Activated B cell treated with CpG ODN at 0.5 μM for 24 hours (primary cell): Measurements from ENCODE around the gene ADAMTS8. TPM values are rescaled to one million over a fixed set of nuclear protein-coding genes. Genes with fewer than 3 reads are reported as not detected.

ENCODE experiments used
- ATAC-seq: fragments of 200-7000 bp; cut with Tn5 transposase; one replicate; pipeline ENCODE4 v1.10.0; 2021; ENCODE audit warnings: low read depth, mild to moderate bottlenecking, moderate library complexity
- CTCF ChIA-PET: fragments of 350-600 bp; sonication (Branson Sonifier 250); formaldehyde crosslinking; loops from one replicate; lab custom pipeline; 2021; ENCODE audit warnings: antibody characterized with exemption; lab: Charles Lee
- POLR2A ChIA-PET: fragments of 350-600 bp; sonication (Branson Sonifier 250); formaldehyde crosslinking; loops from one replicate; lab custom pipeline; 2021; ENCODE audit warnings: antibody characterized with exemption; lab: Charles Lee
- DNase-seq: peaks from one replicate; pipeline ENCODE4 v3.0.0; 2022
- H3K27ac Mint-ChIP-seq: one replicate; pipeline ENCODE4 v1.8.0; 2020; ENCODE audit warnings: mixed read lengths
- H3K27me3 Mint-ChIP-seq: one replicate; pipeline ENCODE4 v1.8.0; 2021; ENCODE audit warnings: mixed read lengths
- H3K36me3 Mint-ChIP-seq: one replicate; pipeline ENCODE4 v1.8.0; 2021; ENCODE audit warnings: low read depth, mixed read lengths
- H3K4me1 Mint-ChIP-seq: one replicate; pipeline ENCODE4 v1.8.0; 2021; ENCODE audit warnings: mixed read lengths
- H3K4me3 Mint-ChIP-seq: one replicate; pipeline ENCODE4 v1.8.0; 2020; ENCODE audit warnings: mild to moderate bottlenecking, mixed read lengths
- H3K9me3 Mint-ChIP-seq: one replicate; pipeline ENCODE4 v1.8.0; 2020; ENCODE audit warnings: mixed read lengths
- intact Hi-C: fragments of 100-400 bp; cut with micrococcal nuclease; formaldehyde crosslinking; loops from one replicate; pipeline ENCODE4 v1.15.1; 2024
- total RNA-seq: library from RNA; stranded (reverse); gene quantifications from 2 replicates; pipeline ENCODE4 v1.2.3, GENCODE V29; 2022
- TF ChIP-seq, protein P1 (sequence below): fragments of 200-600 bp; IDR thresholded peaks from one replicate; pipeline ENCODE4 v1.8.0; 2022; ENCODE audit warnings: antibody characterized with exemption, mild to moderate bottlenecking

Gene ADAMTS8
- total RNA-seq, 1 donor from 2014 or later, result not detected

DNA sequence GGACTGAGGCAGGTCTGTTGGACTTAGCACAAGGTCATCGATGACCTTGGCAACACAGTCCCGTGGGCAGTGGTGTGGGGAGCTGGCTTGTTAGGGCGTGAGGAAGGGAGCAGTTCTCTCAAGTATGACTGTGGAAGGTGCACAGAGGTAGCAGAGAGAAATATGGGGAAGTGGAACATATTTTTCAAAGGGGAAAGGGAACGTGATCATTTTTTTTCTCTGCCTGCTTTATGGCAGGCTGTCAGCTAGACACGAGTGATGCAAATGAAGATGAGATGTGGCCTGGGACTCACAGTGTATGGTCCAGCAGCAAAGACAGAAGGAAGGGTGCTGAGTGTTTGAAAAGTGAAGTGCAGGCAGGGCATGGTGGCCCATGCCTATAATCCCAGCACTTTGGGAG lies 30.6 kb downstream of the ADAMTS8 start:
- TF ChIP-seq, protein P1, sequence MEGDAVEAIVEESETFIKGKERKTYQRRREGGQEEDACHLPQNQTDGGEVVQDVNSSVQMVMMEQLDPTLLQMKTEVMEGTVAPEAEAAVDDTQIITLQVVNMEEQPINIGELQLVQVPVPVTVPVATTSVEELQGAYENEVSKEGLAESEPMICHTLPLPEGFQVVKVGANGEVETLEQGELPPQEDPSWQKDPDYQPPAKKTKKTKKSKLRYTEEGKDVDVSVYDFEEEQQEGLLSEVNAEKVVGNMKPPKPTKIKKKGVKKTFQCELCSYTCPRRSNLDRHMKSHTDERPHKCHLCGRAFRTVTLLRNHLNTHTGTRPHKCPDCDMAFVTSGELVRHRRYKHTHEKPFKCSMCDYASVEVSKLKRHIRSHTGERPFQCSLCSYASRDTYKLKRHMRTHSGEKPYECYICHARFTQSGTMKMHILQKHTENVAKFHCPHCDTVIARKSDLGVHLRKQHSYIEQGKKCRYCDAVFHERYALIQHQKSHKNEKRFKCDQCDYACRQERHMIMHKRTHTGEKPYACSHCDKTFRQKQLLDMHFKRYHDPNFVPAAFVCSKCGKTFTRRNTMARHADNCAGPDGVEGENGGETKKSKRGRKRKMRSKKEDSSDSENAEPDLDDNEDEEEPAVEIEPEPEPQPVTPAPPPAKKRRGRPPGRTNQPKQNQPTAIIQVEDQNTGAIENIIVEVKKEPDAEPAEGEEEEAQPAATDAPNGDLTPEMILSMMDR, result no peak
- ChIA-PET POLR2A (no interaction called here), CTCF (no interaction called here)
- Mint-ChIP-seq H3K4me1 (peaks cover 11% of the 10 kb centered on the region), H3K36me3 (no peaks in the 10 kb centered on the region), H3K27ac (no peak overlapping the region), H3K4me3 (no peak overlapping the region), H3K9me3 (no peaks in the 10 kb centered on the region), H3K27me3 (peaks cover 21% of the 10 kb centered on the region)
- intact Hi-C loops, result no loop called here
- DNase-seq, result no peak
- ATAC-seq, result no peak

GRCh38 chr11:130396965-130397364 lies 31.4 kb downstream of the ADAMTS8 start:
- TF ChIP-seq, protein P1, result no peak
- intact Hi-C loops, result no loop called here
- ChIA-PET CTCF (no interaction called here), POLR2A (no interaction called here)
- DNase-seq (no peak), ATAC-seq (no peak)
- Mint-ChIP-seq H3K9me3 (no peaks in the 10 kb centered on the region), H3K36me3 (no peaks in the 10 kb centered on the region), H3K27me3 (peaks cover 13% of the 10 kb centered on the region), H3K4me3 (no peak overlapping the region), H3K4me1 (peaks cover 11% of the 10 kb centered on the region), H3K27ac (no peak overlapping the region)

DNA sequence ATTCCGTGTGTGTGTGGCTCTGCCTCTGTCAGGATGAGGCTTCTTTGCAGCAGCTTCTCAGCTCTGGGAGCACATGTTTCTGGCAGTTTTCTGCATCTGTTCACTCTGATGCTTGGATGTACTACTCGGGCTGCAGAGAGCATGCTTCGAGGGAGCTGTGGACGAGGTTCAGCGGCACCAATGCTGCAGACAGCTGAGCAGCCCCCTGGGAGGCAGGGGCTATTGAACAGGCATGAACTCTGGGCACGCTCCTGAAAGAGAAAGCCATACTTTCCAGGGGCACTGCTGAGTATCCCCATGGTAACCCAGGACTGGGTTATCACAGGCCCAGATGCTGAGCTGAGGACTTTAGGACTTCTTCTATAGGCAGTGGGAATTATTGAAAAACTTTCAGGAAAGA lies 33.8 kb downstream of the ADAMTS8 start:
- Mint-ChIP-seq H3K4me1 (peaks cover 4% of the 10 kb centered on the region), H3K4me3 (no peak overlapping the region), H3K36me3 (no peaks in the 10 kb centered on the region), H3K9me3 (no peaks in the 10 kb centered on the region), H3K27ac (no peak overlapping the region), H3K27me3 (peaks cover 11% of the 10 kb centered on the region)
- ChIA-PET CTCF (no interaction called here), POLR2A (no interaction called here)
- TF ChIP-seq, protein P1, result no peak
- DNase-seq (no peak), ATAC-seq (no peak)
- intact Hi-C loops, result no loop called here

DNA sequence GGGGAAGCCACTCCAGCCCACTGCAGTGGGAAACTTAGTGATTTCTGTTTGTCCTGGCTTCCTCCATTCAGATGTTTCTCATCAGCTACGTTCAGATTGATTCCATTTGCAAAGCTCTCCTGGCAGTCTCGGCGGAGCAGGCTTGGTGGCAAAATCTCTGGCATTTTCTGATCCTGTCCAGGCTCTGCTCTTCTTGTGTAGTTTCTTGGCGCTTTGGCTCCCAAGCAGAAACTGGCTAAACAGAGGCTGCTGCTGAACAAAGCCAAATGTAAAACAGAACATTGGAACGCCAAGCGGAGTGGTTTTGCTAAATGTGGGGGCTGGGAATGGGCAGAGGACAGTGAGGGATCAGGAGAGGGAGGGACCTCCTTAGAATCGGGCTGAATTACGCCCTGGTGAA lies 36.7 kb downstream of the ADAMTS8 start:
- Mint-ChIP-seq H3K4me3 (no peak overlapping the region), H3K9me3 (no peaks in the 10 kb centered on the region), H3K36me3 (no peaks in the 10 kb centered on the region), H3K4me1 (peaks cover 9% of the 10 kb centered on the region), H3K27me3 (peaks cover 6% of the 10 kb centered on the region), H3K27ac (no peak overlapping the region)
- CTCF ChIA-PET, result no interaction called here
- TF ChIP-seq, protein P1, result no peak
- ATAC-seq, result no peak
- POLR2A ChIA-PET, result no interaction called here
- no peak for DNase-seq
- intact Hi-C loops, result no loop called here

DNA sequence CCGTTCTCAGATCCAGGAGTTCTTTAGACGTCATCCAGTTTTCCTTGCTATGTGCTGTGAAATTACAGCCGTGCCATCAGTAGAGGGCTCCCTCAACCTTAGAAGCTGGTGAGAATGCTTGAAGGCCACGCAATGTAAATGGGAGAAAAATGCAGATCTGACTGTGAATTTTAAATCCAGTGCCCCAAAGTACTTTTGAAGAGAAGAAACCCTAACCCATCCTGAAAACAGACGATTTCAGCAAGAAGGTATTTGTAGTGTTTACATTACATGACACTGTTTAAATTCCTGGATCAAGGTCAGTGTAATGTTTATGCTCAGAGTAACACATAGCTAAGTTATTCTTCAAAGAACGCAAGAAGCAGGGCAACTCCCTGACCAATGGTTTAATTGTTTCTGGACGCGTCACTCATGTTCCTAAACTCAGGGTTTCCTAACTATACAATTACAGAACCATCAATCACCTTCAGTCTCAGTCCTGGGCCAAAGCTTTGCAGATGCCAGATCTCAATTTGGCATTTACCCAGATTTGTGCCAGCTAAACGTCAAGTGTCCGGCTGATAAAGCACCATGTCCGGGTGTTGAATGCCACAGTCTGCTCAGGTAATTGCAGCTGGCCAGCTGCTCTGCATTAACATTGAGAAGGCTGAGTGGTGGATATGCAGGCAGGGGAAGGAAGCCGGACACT lies 38.2 kb downstream of the ADAMTS8 start:
- POLR2A ChIA-PET, result no interaction called here

More for the DNA sequence above, 38.2 kb downstream of the ADAMTS8 start:
- Mint-ChIP-seq H3K4me1 (peaks cover 9% of the 10 kb centered on the region), H3K9me3 (no peaks in the 10 kb centered on the region), H3K4me3 (no peak overlapping the region), H3K27ac (no peak overlapping the region), H3K36me3 (no peaks in the 10 kb centered on the region), H3K27me3 (peaks cover 4% of the 10 kb centered on the region)
- DNase-seq (no peak), ATAC-seq (no peak)
- CTCF ChIA-PET, result no interaction called here
- intact Hi-C loops, result no loop called here
- TF ChIP-seq, protein P1, result no peak
